ENCODE data around the gene SULF2.

Gene SULF2

DNA sequence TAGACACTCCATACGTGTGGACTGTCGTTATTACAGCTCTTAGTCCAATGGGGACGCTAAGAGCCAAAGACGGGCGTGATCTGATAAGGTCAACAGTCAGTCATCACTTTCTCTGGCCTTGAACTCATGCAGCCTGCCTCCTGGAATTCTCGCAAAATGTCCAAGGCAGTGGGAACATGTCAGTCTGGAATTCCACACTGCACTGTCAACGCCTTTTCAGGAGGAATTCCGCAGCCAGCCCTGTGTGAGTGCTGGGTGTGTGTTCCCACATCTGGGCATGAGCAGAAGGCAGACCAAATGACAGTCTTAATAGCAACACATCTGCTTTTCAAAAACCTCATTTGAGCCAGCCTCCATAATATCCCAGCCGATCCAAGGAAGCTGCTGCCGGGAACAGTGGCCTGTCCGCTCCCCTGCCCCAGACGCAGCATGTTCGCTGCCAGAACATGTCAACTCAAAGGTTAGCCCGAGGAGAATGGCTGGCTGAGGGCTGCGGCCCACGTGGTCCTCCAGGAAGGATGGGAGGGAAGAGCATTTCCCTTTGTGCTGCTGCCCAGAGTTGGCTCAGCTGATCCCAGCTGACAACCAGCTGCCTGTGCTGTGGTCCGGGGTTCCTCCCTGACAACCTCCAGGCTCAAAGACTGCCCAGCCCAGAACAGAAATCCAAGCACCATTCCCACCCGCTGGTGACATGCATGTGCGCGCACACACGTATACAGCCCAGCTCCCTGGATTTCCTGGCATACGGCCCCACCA lies 103.1 kb downstream of the SULF2 start:
- DNase-seq, result no peak

DNA sequence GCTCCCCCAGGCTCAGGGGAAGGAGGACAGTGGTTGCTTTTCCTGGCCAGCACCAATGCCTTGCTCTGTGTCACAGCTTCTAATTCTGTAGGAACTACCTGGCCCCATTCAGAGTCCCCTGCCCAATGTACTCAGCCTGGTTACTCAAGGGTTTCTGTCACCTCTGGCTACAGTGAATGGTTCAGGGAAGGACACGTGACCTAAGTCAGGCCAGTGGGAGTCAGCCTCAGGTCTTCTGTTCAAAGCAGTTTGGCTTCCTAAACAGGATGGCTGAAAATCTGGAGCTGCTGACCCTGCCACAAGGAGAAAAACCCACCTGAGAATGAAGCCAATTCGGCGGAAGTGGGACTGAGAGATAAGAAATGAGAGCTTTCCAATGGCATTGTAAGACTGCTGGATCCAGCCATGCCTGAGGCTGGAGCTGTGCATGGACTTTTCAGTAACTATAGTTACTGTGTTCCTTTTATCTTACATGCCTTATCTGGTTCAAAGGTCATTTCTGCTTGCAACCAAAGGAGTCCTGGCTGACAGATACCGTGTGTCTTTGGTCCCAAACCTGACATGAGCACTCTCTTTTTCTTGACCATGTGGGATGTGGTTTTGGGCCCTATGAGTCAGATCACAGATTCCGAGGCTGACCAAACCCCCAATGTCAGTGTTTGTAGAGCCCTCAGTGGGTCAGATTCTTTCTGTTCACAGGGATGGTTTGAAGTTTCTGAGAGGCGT lies 104.3 kb downstream of the SULF2 start:
- DNase-seq, result no peak

DNA sequence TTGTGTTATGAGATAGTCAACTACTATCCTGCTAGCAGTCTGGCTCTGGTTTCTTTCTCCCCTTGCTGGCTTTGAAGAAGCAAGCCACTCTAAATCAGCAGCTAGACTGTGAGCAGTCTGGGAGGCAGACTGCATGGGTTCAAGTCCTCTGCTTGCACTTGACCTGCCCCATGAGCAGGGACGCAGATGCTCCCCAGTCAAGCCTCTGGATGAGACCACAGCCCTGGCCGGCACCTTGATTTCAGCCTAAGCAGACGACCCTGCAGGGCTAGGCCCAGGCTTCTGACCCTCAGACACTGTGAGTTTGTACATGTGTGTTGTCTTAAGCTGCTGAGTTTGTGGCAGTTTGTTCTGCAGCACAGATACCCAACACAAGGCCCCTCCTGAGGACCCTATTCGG lies 105.8 kb downstream of the SULF2 start:
- DNase-seq, result no peak

DNA sequence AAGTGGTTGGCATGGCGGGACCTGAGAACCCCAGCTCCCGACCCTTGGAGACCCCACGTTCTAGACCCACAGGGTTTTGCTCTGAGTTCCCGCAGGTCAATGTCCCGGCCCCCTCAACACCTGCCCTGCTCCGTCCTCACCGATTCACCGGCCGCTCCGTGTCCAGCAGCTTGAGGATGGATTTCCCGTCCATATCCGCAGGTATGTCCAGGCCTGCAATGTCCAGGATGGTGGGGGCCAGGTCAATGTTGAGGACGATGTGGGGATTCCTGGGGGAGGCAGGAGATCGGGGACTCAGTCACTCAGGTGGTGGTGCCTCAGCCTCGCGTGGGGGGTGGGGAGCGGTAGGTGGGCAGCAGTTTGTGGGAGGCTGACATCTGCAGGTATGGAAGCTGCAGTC lies 106.7 kb downstream of the SULF2 start:
- DNase-seq, result no peak

DNA sequence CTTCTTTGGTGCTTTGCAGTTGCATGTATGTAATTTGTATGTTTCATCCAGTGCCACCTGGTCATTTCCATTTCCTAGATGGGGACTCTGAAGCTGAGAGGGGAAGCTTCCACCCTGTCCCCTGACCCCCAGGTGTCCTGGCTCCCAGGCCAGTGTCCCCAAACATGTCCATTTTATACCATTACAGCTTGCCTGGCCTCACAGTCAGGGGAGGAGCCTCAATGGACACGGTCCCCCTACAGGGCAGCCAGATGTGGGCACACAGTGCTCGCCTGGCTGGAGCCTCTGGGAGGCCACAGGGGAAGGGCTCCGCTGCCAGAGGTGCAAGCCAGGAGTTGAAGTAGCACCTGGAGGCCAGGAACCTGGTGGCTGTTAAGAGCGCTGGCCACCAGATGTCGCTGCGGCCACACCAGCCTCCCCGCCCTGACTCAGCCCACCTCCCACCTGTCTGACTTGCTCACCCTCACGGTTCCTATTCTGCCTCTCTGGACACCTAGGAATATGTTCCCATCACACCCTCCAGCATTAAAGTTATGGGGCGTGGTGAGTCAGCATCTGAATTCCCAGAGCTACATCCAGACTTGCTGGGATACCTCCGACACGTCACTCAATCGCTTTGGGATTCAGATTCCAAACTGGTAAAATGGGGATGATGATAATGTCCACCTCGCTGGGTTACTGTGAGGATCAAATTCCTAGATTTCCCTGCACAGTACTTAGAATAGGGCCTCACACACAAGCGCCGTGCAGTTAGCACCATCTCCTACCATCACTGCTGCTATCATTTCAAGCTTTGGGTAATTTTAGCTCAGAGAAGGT lies 107.4 kb downstream of the SULF2 start:
- peak in 4 of 5 donors; percentile 32 to 46 (median 38) for DNase-seq

DNA sequence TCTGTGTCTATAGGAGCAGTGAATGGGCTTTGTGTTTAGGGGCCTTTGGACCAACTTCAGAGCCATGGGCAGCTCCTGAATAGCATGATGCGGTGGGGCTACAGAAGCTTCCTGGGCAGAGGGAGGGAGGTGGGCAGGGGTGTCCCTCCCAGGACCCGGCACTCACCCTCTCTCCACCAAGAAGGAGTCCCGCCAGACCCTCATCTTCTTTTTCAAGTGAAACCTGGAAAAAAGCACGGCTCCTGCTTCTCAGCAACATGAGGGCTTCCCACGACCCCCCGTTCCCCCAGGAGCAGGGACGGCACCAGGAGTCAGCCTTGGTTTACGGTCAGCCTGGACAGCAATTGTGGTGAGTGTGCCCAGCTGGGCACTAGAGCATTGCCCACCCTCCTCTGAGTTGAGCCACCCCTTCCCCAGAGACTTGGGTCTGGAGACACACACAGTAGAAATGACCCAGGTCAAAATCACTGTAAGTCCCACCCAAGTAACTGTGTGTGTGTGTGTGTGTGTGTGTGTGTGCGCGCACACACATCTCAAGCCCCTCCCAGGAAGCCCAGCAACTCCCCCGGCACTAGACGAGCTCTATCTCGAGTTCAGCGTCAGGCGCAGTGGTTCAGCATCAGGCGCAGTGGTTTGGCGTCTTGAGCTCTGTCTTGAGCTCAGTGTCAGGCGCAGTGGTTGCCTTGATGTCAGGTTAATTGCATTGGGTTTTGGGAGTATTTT lies 108.2 kb downstream of the SULF2 start:
- no peak for DNase-seq

DNA sequence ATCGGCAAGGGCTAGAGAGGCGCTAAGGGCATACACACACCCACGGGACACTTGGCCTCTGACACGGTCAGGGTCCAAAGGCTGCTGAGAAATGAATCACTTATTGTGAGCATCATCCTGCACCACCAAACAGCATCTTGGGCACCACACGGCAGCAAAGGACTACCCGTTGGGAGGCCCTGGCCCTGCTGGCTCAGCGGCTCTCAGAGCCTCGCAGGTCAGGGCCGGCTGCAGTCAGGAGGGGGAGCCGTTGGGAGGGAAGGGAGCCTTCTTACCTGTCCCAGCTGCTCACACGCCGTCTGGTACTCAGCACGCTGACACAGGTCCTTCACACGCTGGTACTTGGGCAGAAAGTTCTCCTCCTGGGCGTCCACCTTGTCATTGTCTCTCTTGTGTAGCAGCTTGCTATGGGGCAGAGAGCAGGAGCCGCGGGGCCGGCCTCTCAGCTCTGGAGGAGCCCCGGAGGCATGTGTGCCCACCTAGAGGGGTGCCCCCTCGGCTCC lies 109.0 kb downstream of the SULF2 start:
- DNase-seq, result no peak

DNA sequence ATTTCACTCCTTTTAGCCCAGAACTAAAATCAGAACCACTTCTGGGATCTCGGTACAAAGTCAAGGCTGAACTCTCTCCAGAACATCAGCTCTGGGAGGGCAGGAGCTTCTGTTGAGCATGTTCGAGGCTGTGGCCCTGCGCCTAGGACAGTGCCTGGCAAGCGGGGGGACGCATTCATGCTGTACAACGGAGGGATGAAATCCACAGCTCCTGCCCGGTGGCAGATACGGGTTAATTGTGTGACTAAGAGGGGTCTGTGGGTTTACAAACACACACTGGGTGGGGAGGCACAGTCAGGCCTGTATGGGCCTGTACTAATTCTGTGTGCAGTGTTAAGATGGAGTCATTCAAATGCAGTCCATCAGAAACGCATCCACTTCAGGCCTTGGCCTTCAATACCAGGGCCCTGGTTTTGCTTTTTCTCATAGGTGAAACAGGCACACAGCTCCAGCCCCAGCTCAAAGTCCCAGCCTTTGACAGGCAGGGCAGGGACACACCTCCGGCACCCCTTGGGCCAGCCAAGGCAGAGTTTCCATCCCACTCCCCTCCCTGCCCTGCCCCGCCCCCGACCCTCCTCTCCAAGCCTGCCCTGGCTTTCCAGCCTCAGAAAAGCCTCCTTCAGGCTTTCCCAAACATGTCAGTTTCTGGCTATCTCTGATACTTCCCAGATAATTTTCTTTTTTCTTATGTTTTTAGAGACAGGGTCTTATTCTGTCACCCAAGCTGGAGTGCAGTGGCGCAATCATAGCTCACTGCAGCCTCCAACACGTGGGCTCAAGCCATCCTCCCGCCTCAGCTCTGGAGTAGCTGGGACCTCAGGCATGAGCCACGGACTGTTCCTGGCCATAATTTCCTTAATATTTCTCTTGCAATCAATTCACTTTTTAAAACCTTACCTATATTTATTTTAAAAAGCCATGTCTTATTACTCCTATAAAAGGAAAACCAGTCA lies 109.8 kb downstream of the SULF2 start:
- DNase-seq, result no peak

DNA sequence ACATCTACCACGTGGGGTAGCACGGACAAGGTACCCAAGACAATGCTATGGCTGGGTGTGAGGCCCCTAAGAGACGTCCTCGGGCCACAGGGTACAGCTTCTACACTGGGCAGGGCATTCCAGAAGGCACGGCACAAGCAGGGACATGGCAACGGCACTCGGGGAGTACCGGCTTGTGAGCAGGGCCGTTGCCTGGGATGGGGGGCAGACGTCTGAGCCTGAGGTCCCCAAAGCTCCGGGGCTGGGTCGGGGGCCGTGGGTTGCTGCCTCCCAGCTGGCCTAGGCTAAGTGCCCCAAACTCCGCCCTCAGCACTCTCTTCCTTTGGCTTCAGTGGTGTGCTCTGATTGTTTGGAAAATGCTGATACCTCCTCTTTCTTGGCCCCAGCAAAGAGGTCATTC lies 110.6 kb downstream of the SULF2 start:
- DNase-seq, result no peak

DNA sequence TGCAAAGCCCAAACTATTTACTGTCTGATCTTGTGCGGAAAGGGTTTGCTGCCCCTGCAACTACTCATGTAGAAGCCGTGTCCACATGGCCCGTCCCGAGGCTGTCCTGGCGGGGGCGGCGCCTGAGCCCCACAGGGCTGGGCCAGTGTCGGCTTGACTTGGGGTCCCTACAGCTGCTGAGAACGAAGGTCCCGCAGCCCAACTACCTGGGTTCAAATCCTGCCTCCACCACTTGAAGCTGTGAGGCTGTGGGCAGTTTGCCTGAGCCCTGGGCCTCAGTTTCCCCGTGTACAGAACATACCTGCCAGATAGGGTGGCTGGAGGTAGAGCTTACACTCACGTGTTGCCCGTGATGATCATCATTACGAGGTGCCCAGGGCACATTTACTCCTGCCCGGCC lies 111.1 kb downstream of the SULF2 start:
- DNase-seq, result no peak

DNA sequence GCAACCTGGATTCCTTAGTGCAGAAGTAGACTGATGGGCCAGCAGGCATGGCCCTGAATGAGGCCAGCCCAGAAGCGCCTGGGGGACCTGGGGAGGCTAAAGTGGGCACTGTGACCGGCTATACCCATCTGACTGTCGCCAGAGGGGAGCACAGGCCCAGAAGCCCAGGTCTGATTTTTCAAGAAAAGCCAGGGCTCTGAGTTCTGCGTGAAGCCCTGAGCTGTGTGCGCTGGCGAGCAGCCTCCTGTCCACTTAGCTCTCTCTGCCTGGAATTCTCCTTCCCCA lies 111.7 kb downstream of the SULF2 start:
- DNase-seq, result no peak

DNA sequence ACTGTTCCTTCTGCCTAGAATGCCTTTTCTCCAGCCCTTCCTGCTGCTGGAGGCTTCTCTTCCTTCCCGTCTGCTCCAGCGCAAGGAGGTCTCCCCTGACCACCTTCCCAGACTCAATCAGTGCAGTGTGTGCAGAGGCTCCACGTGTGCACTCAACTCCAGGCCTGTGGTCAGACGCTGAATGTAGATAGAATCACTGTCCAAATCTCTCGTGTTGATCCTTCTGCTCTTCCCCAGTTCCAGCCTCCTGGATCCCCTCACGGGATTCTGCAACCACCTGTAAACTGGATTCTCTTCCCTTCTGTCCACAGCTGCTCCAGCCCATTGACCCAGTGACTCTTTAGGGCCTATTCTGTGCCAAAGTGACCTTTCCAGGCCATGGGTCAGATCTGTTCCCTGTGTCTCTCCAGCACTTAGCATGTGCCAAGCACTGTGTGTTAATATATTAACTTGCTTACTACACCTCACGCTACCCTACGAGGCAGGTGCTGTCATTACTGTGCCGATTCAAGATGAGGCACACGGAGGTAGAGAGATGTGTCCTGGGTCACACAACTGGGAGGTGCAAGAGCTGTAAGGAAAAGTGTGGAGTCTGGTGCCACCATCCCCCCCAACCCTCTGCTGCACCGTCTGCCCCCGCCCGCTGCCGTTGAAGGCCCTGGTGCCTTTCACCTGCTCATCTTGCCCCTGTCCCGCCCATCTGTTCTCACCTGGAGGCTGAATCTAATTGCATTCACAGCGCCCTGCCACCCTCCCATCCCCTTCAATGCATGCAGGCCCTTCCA lies 112.2 kb downstream of the SULF2 start:
- DNase-seq, result no peak

DNA sequence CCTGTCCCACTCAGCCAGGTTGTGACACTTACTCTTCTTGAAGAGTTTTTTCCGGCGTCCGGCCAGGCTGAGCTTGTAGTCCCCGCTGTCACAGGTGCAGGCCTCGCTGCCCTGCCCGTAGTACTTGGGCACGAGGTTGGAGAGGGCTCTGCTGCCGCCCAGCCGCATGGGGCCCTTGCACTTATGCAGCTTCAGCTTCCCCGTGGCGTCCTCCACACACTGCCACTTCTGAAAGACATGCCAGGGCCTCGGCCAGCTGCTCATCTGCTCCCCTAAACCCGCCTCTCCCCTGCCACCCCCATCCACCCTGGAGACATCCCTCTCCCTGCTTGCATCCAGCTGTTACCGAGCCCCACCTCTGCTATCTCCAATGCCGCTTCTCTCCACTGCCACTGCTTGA lies 113.1 kb downstream of the SULF2 start:
- no peak for DNase-seq

DNA sequence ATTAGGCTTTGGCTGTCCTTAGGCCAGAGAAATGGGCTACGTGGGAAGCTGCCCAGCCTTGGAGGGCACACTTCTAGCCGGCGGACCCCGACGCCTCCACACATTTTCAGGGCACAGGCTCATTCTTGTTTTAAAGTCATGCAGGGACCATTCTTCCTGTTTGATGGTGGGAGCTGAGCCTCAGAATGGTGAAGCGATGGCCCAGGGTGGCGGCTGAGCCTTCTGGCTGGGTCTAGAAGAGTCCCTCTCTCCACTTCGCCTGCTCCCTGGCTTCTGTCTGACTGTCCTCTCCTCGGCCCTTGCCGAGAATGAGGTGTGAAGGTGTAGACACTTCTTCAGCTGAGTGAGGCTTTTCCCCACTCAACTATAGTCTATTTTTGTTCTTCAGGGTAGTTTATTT lies 114.4 kb downstream of the SULF2 start:
- no peak for DNase-seq

DNA sequence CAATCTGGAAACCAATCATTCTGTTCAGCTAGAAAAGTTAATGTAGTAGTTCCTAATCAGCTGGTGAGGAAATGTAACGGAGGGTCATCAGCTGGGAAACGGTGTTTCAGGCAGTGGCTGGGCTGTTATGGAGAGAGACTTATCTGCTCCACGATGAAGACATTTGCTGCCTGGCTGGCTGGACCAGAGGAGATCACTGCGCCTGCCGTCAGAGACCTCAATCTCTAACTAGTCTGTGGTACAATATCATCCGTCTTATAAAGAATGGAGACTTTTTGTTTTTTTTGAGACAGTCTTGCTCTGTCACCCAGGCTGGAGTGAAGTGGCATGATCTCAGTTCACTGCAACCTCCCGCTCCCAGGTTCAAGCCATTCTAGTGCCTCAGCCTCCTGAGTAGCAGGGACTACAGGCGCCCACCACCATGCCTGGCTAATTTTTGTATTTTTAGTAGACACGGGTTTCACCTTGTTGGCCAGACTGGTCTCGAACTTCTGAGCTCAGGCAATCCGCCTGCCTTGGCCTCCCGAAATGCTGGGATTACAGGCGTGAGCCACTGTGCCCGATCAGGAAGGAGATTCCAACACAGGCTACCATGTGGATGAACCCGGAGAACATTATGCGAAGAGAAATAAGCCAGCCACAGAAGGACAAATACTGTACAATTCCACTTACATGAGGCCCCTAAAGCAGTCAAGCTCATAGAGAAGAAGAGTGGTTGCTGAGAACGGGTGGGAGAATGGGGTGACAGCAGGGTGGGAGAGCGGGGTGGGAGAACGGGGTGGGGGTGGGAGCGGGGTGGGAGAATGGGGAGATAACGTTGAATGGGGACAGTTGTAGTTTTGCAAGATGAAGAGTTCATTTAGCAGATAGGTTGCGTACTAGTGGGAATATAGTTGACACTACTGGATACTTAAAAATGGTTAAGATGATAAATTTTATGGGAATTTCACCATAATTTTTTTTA lies 115.1 kb downstream of the SULF2 start:
- no peak for DNase-seq

DNA sequence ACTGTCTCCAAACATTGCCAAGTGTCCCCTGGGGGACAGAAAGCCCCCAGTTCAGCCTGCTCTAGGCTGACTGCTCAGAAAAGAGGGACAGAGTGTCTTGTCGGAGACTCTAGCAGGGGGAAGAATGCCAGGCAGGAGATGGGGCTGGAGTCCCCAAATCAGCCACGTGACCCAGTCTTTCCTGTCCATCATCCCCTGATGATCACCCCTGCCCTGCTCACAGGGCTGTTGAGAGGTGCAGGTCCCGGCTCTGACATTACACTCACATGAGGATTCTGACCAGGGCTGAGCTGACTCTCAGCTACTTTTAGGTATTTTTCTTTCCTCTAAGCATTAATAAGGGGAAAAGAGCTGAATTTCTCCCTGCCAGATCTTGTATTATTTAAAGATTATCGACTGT lies 115.8 kb downstream of the SULF2 start:
- DNase-seq, result no peak

DNA sequence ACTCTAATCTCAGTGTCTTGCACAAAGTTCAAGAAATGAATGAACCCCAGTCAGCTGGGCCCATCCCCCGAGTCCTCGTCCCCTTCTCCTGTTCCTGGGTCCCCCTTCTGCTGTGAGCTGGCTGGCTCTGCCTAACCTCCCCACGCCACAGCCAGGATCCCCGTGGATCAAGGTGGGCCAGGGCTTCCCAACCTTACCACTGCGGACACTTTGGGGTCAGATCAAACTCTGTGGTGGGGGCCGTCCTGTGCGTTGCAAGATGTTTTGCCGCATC lies 116.2 kb downstream of the SULF2 start:
- no peak for DNase-seq

DNA sequence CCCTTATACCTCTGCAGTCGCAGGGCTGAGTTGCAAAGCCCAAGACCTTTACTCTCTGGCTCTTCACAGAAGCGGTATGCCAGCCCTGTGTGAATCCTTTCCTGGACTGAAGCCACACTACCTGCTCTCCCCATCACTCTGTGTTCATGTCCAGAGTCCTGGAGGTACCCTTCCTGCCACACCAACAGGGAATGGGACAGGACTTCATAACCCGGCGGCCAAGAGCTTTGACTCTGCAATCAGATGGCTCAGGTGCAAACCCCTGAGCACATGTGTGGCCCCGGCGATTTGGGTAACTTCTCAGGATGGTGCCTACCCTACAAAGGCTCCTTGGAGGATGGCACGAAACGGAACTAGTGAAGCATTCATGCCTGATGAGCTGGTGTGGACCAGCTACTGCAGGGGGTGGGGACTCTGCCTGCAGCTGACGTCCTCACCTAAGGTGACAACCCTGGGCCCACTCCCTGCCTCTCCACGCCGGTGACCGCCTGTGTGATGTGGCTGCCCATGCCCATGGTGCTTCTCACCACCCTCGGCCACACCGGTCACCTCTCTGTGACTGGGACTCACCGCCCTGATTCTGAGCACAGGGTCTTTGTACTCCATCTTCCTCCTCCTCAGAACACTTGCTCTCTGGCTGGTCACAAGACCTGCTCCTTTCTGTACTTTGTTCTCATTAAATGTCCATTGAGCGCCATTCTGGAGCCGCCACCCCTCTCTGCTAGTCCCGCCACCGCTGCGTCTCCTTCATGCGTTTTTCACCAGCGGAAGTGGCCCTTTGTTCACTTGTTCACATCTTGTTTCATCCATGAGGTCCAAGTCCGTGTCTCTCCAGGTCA lies 116.7 kb downstream of the SULF2 start:
- no peak for DNase-seq
